Uterus (tissue), 2 donors: ENCODE measurements around the gene FHAD1.

Experiments used
- CTCF ChIP-seq, 4 experiments: fragments of 200-600 bp in 2 of 4; fragments of 450-650 bp in 2 of 4; sonication (generic) in 2 of 4; IDR thresholded peaks; one replicate each; pipeline ENCODE4 v1.5.1; 2016 to 2019; ENCODE audit warnings: antibody characterized with exemption in 4 of 4, mild to moderate bottlenecking in 2 of 4, moderate library complexity in 1 of 4
- POLR2A ChIP-seq, 2 donors: fragments of 450-650 bp; IDR thresholded peaks; one replicate each; pipeline ENCODE4 v1.6.1; 2016; ENCODE audit warnings: antibody characterized with exemption in 2 of 2, mild to moderate bottlenecking in 1 of 2, moderate library complexity in 1 of 2

DNA sequence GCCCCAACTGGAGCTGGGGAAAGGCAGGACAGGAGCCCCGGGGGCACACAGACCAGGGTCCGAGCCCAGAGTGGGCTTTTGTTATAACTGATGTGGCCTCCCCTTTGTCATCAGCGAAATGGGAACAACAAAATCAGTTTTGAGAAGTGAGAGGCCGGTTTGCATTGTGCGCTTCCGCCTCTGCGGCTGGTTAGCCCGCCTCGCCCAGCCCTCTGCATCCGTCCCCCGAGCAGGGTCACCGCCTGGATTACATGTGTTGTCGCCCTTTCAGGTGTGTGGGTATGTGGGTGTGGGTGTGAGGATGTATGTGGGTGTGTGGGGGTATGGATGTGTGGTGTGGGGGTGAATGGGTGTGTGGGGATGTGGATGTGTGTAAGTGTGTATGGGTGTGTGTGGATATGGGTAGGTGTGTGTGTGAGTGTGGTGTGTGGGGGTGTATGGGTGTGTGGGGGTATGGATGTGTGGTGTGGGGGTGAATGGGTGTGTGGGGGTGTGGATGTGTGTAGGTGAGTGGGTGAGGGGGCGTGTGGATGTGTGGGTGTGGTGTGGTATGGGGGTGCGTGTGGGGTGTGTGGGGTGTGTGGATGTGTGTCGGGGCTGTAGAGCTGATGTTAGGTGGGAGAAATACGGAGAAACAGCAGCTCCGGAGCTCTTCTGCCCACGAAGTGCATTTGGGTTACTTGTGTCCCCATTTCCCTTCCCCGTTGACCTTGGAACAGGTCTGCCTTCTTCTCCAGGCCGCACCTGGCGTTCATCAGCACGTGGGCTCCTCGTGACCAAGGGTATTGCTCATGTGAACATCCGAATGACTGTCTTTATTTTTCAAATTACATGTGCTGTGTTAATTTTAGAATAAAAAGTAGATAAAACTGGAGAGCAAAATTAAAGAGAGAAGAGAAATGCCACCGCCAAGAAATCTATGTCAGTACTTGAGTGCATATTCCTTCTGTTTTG is 67.6 kb downstream of the FHAD1 start:
- TF ChIP-seq CTCF (IDR thresholded peaks at IDR 0.05) (no peak), POLR2A (IDR thresholded peaks at IDR 0.05) (no peak)
